Measurements from ENCODE around the gene FSTL4. TPM values are rescaled to one million over a fixed set of nuclear protein-coding genes. Genes with fewer than 3 reads are reported as not detected.

The FSTL4 gene
- total and polyA plus RNA-seq, 8 donors, result 0.11 to 2.9 (median 0.22) TPM

- Histone ChIP-seq H3K4me3 (no peak overlapping the region), H3K9me3 (no peaks in the 10 kb centered on the region), H3K27me3 (no peaks in the 10 kb centered on the region), H3K36me3 (no peaks in the 10 kb centered on the region), H3K27ac (no peak overlapping the region), H3K4me1 (no peaks in the 10 kb centered on the region)
- no peak for TF ChIP-seq CTCF (IDR thresholded peaks at IDR 0.05)
- ATAC-seq, result peak; percentile 51
- no peak for DNase-seq
- intact Hi-C loops (cut with DNase I), result no loop called here
These were observed 338.4 kb downstream of the FSTL4 start for GRCh38 chr5:133273661-133274596.

- no peaks in the 10 kb centered on the region for H3K9me3 ChIP-seq
- H3K27me3 ChIP-seq, result no peaks in the 10 kb centered on the region
- intact Hi-C loops (cut with DNase I), result no loop called here
- no peaks in the 10 kb centered on the region for H3K36me3 ChIP-seq
- TF ChIP-seq CTCF (IDR thresholded peaks at IDR 0.05), result no peak
- no peak for DNase-seq
- H3K4me3 ChIP-seq, result no peak overlapping the region
- no peak overlapping the region for H3K27ac ChIP-seq
- H3K4me1 ChIP-seq, result no peaks in the 10 kb centered on the region
- ATAC-seq, result peak; percentile 38
These were observed 340.0 kb downstream of the FSTL4 start for GRCh38 chr5:133272345-133272744.

GRCh38 chr5:133271606-133272005, 340.7 kb downstream of the FSTL4 start:
- TF ChIP-seq CTCF (IDR thresholded peaks at IDR 0.05), result no peak
- Histone ChIP-seq H3K36me3 (no peaks in the 10 kb centered on the region), H3K4me1 (no peaks in the 10 kb centered on the region), H3K9me3 (no peaks in the 10 kb centered on the region), H3K27ac (no peak overlapping the region), H3K27me3 (no peaks in the 10 kb centered on the region), H3K4me3 (no peak overlapping the region)
- no peak for DNase-seq
- intact Hi-C loops (cut with DNase I), result no loop called here
- no peak for ATAC-seq

DNA sequence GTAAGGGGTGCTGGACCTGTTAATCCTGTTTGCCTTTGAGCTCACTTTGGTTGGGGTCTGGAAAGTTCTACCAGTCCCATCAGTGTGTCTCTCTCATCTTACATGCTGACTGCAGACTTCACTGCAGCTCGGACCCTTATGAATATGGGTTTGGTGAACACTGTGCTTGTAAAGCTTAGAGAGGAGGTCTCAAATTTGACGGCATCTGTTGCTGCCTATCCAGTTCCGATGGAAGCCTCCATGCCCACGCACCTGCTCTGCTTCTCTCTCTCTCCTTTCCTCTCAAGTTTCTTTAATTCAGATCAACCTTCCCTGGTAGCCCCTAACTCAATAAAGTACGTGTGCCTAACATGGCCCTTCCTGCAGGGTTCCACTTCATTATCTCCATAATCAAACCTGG, 342.6 kb downstream of the FSTL4 start:
- no peak for ATAC-seq
- intact Hi-C loops (cut with DNase I), result no loop called here
- Histone ChIP-seq H3K36me3 (no peaks in the 10 kb centered on the region), H3K27me3 (no peaks in the 10 kb centered on the region), H3K9me3 (no peaks in the 10 kb centered on the region), H3K27ac (no peak overlapping the region), H3K4me1 (no peaks in the 10 kb centered on the region), H3K4me3 (no peak overlapping the region)
- TF ChIP-seq CTCF (IDR thresholded peaks at IDR 0.05), result no peak
- DNase-seq, result no peak

DNA sequence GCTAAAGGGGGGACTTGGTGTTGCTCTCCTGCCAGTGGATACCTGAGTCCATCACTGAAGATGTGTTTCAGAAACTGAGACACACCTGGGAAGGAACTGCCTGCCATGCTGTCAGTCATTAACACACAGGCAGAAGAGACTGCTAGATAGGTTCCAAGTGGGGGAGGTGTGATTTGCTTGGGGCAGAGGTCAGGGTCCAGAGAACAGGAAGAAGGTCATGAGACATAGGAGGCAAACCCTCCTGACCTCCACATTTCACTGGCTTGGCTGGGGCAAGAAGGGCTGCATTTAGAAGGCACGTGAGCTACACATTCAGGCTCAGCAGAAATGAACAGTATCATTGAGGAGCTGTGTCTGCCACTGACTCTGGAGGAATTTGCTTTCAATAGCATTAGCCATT, 344.7 kb downstream of the FSTL4 start:
- no peak for DNase-seq
- Histone ChIP-seq H3K9me3 (no peaks in the 10 kb centered on the region), H3K27me3 (peaks cover 0 to 4% of the 10 kb centered on the region in 2 donors), H3K4me3 (no peak overlapping the region), H3K36me3 (no peaks in the 10 kb centered on the region), H3K4me1 (no peaks in the 10 kb centered on the region), H3K27ac (no peak overlapping the region)
- ATAC-seq, result no peak
- intact Hi-C loops (cut with DNase I), result no loop called here
- no peak for TF ChIP-seq CTCF (IDR thresholded peaks at IDR 0.05)
